Trophoblast cell (in vitro differentiated cells and primary cell): ENCODE results near the gene KCNMA1.
"Not testable (repeated sequence)": the region's sequence is repeated elsewhere in the genome, so short reads cannot be mapped to it uniquely, and the experiment has no call there.

Source experiments
- DNase-seq, 2 donors: peaks; one replicate each; pipeline ENCODE4 v3.0.0-alpha.2; 2016
- H2AFZ ChIP-seq: 2 replicates; pipeline ENCODE4 v1.6.1; 2013; ENCODE audit warnings: low read length, moderate library complexity, mild to moderate bottlenecking; ENCODE audit not compliant: insufficient read depth, poor library complexity
- H2AK5ac ChIP-seq: 2 replicates; pipeline ENCODE4 v1.6.1; 2013; ENCODE audit warnings: mild to moderate bottlenecking, low read length
- H2BK120ac ChIP-seq: 2 replicates; pipeline ENCODE4 v1.6.1; 2013; ENCODE audit warnings: low read length, mild to moderate bottlenecking, moderate library complexity; ENCODE audit not compliant: insufficient read depth, poor library complexity
- H2BK12ac ChIP-seq: 2 replicates; pipeline ENCODE4 v1.6.1; 2013; ENCODE audit warnings: mild to moderate bottlenecking, low read length, moderate library complexity
- H2BK5ac ChIP-seq: 2 replicates; pipeline ENCODE4 v1.6.1; 2013; ENCODE audit warnings: low read length, low read depth, moderate library complexity, mild to moderate bottlenecking; ENCODE audit not compliant: poor library complexity
- H3K14ac ChIP-seq: 2 replicates; pipeline ENCODE4 v1.6.1; 2013; ENCODE audit warnings: mild to moderate bottlenecking, low read length
- H3K18ac ChIP-seq: 2 replicates; pipeline ENCODE4 v1.6.1; 2013; ENCODE audit warnings: mild to moderate bottlenecking, low read length
- H3K23ac ChIP-seq: 2 replicates; pipeline ENCODE4 v1.6.1; 2013; ENCODE audit warnings: low read length
- H3K27ac ChIP-seq: 2 replicates; pipeline ENCODE4 v1.5.1; 2013; ENCODE audit warnings: low read depth, mild to moderate bottlenecking, inconsistent platforms, low read length, moderate library complexity
- H3K27me3 ChIP-seq: 2 replicates; pipeline ENCODE4 v1.6.1; 2013; ENCODE audit warnings: inconsistent platforms, mild to moderate bottlenecking, low read length, moderate library complexity; ENCODE audit not compliant: insufficient read depth
- H3K36me3 ChIP-seq, 2 experiments: 1 replicate in 1 of 2; 2 replicates in 1 of 2; pipeline ENCODE4 v1.6.1; 2013; ENCODE audit warnings: low read length in 2 of 2, mild to moderate bottlenecking in 2 of 2, moderate library complexity in 1 of 2; ENCODE audit not compliant: insufficient read depth in 2 of 2, control insufficient read depth in 1 of 2
- H3K4ac ChIP-seq: 2 replicates; pipeline ENCODE4 v1.6.1; 2013; ENCODE audit warnings: low read depth, mild to moderate bottlenecking, low read length, moderate library complexity
- H3K4me1 ChIP-seq, 2 experiments: 1 replicate in 1 of 2; 2 replicates in 1 of 2; pipeline ENCODE4 v1.6.1; 2013; ENCODE audit warnings: low read length in 2 of 2, mild to moderate bottlenecking in 2 of 2, moderate library complexity in 1 of 2; ENCODE audit not compliant: insufficient read depth in 2 of 2, control insufficient read depth in 1 of 2
- H3K4me2 ChIP-seq: 2 replicates; pipeline ENCODE4 v1.6.1; 2013; ENCODE audit warnings: inconsistent platforms, mild to moderate bottlenecking, low read length, moderate library complexity
- H3K4me3 ChIP-seq: 2 replicates; pipeline ENCODE4 v1.5.1; 2013; ENCODE audit warnings: mild to moderate bottlenecking, low read depth, low read length, inconsistent platforms
- H3K79me1 ChIP-seq: one replicate; pipeline ENCODE4 v1.6.1; 2013; ENCODE audit warnings: low read length
- H3K79me2 ChIP-seq: 2 replicates; pipeline ENCODE4 v1.6.1; 2013; ENCODE audit warnings: low read length, mild to moderate bottlenecking; ENCODE audit not compliant: control insufficient read depth, insufficient read depth, poor library complexity
- H3K9ac ChIP-seq: 2 replicates; pipeline ENCODE4 v1.6.1; 2013; ENCODE audit warnings: mild to moderate bottlenecking, low read length
- H3K9me3 ChIP-seq: 2 replicates; pipeline ENCODE4 v1.6.1; 2013; ENCODE audit warnings: low read depth, mild to moderate bottlenecking, control low read depth, inconsistent platforms, low read length; ENCODE audit not compliant: insufficient read depth
- H4K12ac ChIP-seq: 2 replicates; pipeline ENCODE4 v1.6.1; 2013; ENCODE audit warnings: low read depth, mild to moderate bottlenecking, low read length, moderate library complexity
- H4K8ac ChIP-seq: 2 replicates; pipeline ENCODE4 v1.6.1; 2013; ENCODE audit warnings: low read depth, mild to moderate bottlenecking, low read length, moderate library complexity
- H4K91ac ChIP-seq: one replicate; pipeline ENCODE4 v1.6.1; 2013; ENCODE audit warnings: low read depth, mild to moderate bottlenecking, low read length, moderate library complexity
- WGBS: extraction: QIAGEN DNeasy Blood & Tissue Kit; methylation state at CpG from one replicate; pipeline ENCODE4 v1.1.7; 2013; ENCODE audit warnings: missing lambda C conversion rate; ENCODE audit not compliant: insufficient read length, insufficient coverage; ENCODE audit errors: extremely low coverage; 5-methylcytosine and 5-hydroxymethylcytosine counted together

The KCNMA1 gene

DNA sequence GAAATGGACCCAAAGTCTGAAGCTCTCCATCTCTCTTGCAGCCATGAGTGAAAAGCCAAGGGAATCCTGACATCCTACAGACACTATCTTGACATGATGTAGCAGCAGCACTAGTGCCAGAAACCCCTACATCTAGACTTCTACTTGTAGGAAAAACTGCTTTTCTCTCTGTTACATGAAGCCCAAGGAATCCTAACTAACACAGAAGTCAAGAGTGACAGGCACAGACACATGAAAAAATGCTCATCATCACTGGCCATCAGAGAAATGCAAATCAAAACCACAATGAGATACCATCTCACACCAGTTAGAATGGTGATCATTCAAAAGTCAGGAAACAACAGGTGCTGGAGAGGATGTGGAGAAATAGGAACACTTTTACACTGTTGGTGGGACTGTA, 297.7 kb downstream of the KCNMA1 start:
- not testable (repeated sequence) for DNase-seq

DNA sequence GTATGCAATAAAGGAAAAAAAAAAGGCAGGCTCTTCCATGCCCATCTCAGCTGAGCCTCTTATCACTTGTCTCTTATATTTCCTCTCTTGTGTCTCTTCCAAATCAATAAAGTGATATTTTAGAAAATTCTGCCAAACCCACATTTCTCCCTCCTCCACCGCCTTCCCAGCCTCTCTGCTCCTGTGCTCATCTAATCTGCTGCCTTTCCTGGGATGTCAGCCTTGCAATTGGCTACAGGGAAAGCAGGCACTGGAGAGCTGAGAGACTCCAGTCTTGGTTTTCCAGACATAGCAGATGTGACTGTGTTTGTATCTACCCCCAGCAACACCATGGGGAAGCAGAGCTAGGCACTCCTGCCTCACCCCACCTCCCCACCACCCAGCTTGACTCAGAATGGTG, 298.4 kb downstream of the KCNMA1 start:
- Histone ChIP-seq H3K9me3 (no peaks in the 10 kb centered on the region), H3K4me2 (no peak overlapping the region), H2BK120ac (no peak overlapping the region), H4K8ac (no peak overlapping the region), H4K91ac (no peak overlapping the region), H2BK12ac (no peak overlapping the region), H3K36me3 (no peaks in the 10 kb centered on the region), H3K4me1 (no peaks in the 10 kb centered on the region), H3K4me3 (no peak overlapping the region), H3K27ac (no peak overlapping the region), H3K23ac (no peak overlapping the region), H2AFZ (no peak overlapping the region), H3K4ac (no peak overlapping the region), H2BK5ac (no peak overlapping the region), H3K79me1 (no peaks in the 10 kb centered on the region), H2AK5ac (no peak overlapping the region), H3K18ac (no peak overlapping the region), H4K12ac (no peak overlapping the region), H3K9ac (no peak overlapping the region), H3K79me2 (no peaks in the 10 kb centered on the region), H3K27me3 (no peaks in the 10 kb centered on the region), H3K14ac (no peak overlapping the region)
- WGBS, result no CpG with 5 or more reads among the region's 1 CpG
- no peak for DNase-seq

More for the DNA sequence above, 297.7 kb downstream of the KCNMA1 start:
- H2AFZ ChIP-seq, H3K14ac ChIP-seq, H3K4me1 ChIP-seq, H3K4me2 ChIP-seq, H3K18ac ChIP-seq, H2AK5ac ChIP-seq, H3K79me2 ChIP-seq, H4K91ac ChIP-seq, H2BK5ac ChIP-seq, H2BK120ac ChIP-seq, H3K27me3 ChIP-seq, H3K4ac ChIP-seq, H3K4me3 ChIP-seq, H3K36me3 ChIP-seq, H4K12ac ChIP-seq, H3K27ac ChIP-seq, H2BK12ac ChIP-seq, H3K9ac ChIP-seq, H4K8ac ChIP-seq, H3K23ac ChIP-seq, H3K9me3 ChIP-seq, H3K79me1 ChIP-seq: not testable (repeated sequence)

DNA sequence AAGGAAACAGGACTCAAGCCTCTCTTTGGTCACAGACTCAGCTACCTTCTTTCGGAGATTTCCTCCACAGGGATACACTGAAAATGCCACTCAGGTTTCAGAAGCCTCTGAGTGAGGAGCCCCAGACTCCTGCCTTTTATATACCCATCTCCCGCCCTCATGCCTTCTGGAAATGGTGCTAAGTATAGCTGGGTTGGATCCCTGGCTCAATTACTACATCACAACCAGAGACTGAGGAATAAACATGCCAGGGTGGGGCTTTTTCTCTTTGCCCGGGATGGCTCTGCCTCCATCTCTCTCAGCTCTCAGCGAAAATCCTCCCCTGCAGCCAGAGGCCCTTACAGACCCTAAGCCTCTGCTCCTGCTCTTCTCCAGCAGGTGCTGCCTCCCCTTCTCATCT, 299.5 kb downstream of the KCNMA1 start:
- Histone ChIP-seq H3K9me3 (no peaks in the 10 kb centered on the region), H3K4ac (no peak overlapping the region), H3K79me1 (no peaks in the 10 kb centered on the region), H3K79me2 (no peaks in the 10 kb centered on the region), H3K14ac (no peak overlapping the region), H2BK12ac (no peak overlapping the region), H3K4me3 (no peak overlapping the region), H3K27ac (no peak overlapping the region), H2AFZ (no peak overlapping the region), H3K4me1 (no peaks in the 10 kb centered on the region), H3K18ac (no peak overlapping the region), H2BK5ac (no peak overlapping the region), H2AK5ac (no peak overlapping the region), H3K9ac (no peak overlapping the region), H2BK120ac (no peak overlapping the region), H3K27me3 (no peaks in the 10 kb centered on the region), H4K12ac (no peak overlapping the region), H4K91ac (no peak overlapping the region), H3K4me2 (no peak overlapping the region), H3K36me3 (no peaks in the 10 kb centered on the region), H3K23ac (no peak overlapping the region), H4K8ac (no peak overlapping the region)
- DNase-seq, result no peak
- no CpG with 5 or more reads among the region's 4 CpGs for WGBS

DNA sequence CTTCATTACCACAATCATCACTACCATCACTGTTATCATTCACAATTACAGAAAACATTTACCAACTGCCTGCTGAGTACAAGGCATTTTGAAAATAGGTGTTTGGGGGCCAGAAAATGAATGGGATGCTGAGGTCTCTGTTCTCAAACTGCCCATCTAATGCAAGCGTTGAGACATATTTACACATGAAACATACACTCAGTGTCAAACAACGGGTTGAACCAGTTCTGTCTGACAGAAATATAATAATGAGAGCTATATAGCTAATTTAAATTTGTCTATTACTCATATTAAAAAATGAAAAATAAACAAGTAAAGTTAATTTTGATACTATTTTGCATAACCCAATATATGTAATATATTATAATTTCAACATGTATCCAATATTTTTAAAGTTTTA, 303.1 kb downstream of the KCNMA1 start:
- Histone ChIP-seq H3K79me1 (no peaks in the 10 kb centered on the region), H2BK5ac (no peak overlapping the region), H3K36me3 (no peaks in the 10 kb centered on the region), H3K18ac (no peak overlapping the region), H4K91ac (no peak overlapping the region), H3K9ac (no peak overlapping the region), H2BK120ac (no peak overlapping the region), H4K8ac (no peak overlapping the region), H3K79me2 (no peaks in the 10 kb centered on the region), H3K14ac (no peak overlapping the region), H3K4me2 (no peak overlapping the region), H3K4me3 (no peak overlapping the region), H3K4me1 (no peaks in the 10 kb centered on the region), H3K27me3 (no peaks in the 10 kb centered on the region), H3K27ac (no peak overlapping the region), H2BK12ac (no peak overlapping the region), H3K23ac (no peak overlapping the region), H3K4ac (no peak overlapping the region), H2AK5ac (no peak overlapping the region), H2AFZ (no peak overlapping the region), H4K12ac (no peak overlapping the region), H3K9me3 (no peaks in the 10 kb centered on the region)
- peak in 1 of 2 donors; percentile 6 for DNase-seq
- WGBS, result no CpG with 5 or more reads among the region's 2 CpGs
